IPS-20b (cell line): ENCODE measurements around the gene USP16.
A peak's percentile ranks its signal among the peaks of the same experiment; 100 is the strongest.
"Not testable (repeated sequence)": the region's sequence is repeated elsewhere in the genome, so short reads cannot be mapped to it uniquely, and the experiment has no call there.

Source experiments
- H3K27ac ChIP-seq: one replicate; pipeline ENCODE4 v1.5.1; 2013; ENCODE audit warnings: low read length
- H3K27me3 ChIP-seq: 2 replicates; pipeline ENCODE4 v1.6.1; 2013; ENCODE audit warnings: mild to moderate bottlenecking, low read length, inconsistent platforms; ENCODE audit not compliant: insufficient read depth
- H3K36me3 ChIP-seq: 2 replicates; pipeline ENCODE4 v1.6.1; 2013; ENCODE audit warnings: low read depth, mild to moderate bottlenecking, inconsistent platforms, low read length, moderate library complexity; ENCODE audit not compliant: insufficient read depth
- H3K4me1 ChIP-seq: 2 replicates; pipeline ENCODE4 v1.6.1; 2013; ENCODE audit warnings: mild to moderate bottlenecking, control low read depth, inconsistent platforms, low read length, moderate library complexity; ENCODE audit not compliant: insufficient read depth
- H3K4me3 ChIP-seq: 2 replicates; pipeline ENCODE4 v1.5.1; 2013; ENCODE audit warnings: mild to moderate bottlenecking, low read length, inconsistent platforms
- H3K9ac ChIP-seq: 2 replicates; pipeline ENCODE4 v1.6.1; 2013; ENCODE audit warnings: low read depth, mild to moderate bottlenecking, inconsistent platforms, low read length, moderate library complexity
- H3K9me3 ChIP-seq: 2 replicates; pipeline ENCODE4 v1.6.1; 2013; ENCODE audit warnings: mild to moderate bottlenecking, low read depth, low read length, inconsistent platforms; ENCODE audit not compliant: insufficient read depth

USP16 gene

DNA sequence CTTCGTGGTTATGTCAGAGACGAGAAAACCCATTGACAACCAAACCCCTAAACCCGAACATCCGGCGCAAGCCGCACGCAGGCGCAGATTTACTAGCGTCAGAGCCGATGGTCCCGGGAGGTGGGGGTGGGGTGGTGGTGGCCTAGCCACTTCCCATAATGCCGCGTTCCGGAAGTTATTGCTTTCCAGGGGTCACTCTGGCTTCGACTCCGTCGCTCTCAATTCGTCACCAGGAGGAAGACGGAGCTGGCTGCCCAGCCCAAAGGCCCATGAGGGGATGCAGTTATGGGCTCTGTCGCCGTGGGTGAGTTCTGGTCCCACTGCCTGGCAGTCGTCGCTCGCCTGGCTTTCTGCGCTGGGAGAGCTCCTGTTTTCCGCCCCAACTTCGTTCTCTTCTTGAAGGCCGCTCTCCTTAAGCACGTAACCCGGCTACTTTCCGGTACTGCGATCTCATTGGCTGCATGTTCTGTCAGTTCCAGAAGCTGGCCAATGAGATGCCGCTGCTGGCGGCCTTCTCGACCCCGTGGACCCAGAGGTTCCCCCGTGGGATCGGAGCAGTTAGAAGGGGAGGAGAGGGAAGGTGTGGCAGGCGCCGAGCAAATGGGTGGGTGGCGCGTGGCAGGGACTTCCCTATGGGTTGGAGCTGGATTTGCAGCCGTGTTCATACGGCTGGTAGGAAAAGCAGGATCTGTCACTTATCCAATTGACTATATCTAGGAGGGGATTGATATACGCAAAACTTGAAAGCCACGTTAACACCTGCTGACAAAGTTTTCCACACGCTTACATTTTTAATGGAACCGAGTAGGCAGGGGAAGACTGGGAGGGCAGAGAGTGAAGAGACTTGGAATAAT, at the start of gene USP16:
TSS of gene USP16 (plus strand) at position 195 of the 854 bp plus-strand sequence. CDS start 3,246 bp downstream, outside the sequence.
- H3K36me3 ChIP-seq, result peaks cover 10% of the 10 kb centered on the region; the same call in 1 of the 2 replicates
- H3K9me3 ChIP-seq, result no peaks in the 10 kb centered on the region
- H3K27ac ChIP-seq, result peak within 1 kb of the TSS; percentile 67
- no peaks in the 10 kb centered on the region for H3K4me1 ChIP-seq
- H3K27me3 ChIP-seq, result no peaks in the 10 kb centered on the region
- H3K9ac ChIP-seq, result peak within 1 kb of the TSS; percentile 94
- peak within 1 kb of the TSS; percentile 83 for H3K4me3 ChIP-seq

DNA sequence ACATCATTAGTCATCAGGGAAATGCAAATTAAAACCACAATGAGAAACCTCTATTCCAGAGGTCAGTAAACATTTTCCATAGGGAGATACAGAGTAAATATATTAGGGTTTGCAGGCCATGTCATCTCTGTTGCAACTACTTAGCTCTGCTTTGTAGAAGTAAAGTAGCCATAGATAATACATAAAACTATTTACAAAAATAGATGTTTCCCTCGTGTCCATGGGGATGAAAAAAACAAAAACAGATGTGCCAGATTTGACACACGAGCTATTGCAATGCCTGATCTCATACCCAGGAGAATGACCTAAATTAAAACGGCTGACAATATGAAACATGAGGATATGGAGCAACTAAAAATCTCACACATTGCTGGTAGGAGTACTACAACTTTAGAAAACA, 49.1 kb upstream of the USP16 start:
- H3K9me3 ChIP-seq, result no peaks in the 10 kb centered on the region
- H3K4me1 ChIP-seq, result no peaks in the 10 kb centered on the region
- no peak overlapping the region for H3K27ac ChIP-seq
- H3K36me3 ChIP-seq, result peaks cover 51% of the 10 kb centered on the region
- no peaks in the 10 kb centered on the region for H3K27me3 ChIP-seq
- H3K9ac ChIP-seq, result no peak overlapping the region
- H3K4me3 ChIP-seq, result no peak overlapping the region

DNA sequence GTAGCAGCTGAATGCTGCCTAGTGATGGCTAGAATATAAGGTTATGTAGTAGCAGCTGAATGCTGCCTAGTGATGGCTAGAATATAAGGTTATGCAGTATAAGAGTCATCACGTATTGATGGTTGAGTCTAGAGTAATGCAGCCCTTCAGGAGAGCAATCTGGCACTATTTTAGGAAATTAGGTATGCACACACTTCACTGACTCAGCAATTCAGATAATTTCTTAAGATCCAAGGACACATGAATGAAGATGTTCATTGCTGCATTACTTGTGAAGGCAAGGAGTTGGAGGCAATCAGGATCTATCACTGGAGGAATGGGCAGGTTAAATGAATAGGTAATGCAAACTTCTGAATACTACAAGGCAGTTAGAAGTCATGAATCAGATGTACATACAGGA, 45.4 kb upstream of the USP16 start:
- no peak overlapping the region for H3K4me3 ChIP-seq
- H3K27ac ChIP-seq, result no peak overlapping the region
- no peaks in the 10 kb centered on the region for H3K27me3 ChIP-seq
- no peaks in the 10 kb centered on the region for H3K4me1 ChIP-seq
- H3K9ac ChIP-seq, result no peak overlapping the region
- no peaks in the 10 kb centered on the region for H3K9me3 ChIP-seq
- peaks cover 76% of the 10 kb centered on the region for H3K36me3 ChIP-seq

DNA sequence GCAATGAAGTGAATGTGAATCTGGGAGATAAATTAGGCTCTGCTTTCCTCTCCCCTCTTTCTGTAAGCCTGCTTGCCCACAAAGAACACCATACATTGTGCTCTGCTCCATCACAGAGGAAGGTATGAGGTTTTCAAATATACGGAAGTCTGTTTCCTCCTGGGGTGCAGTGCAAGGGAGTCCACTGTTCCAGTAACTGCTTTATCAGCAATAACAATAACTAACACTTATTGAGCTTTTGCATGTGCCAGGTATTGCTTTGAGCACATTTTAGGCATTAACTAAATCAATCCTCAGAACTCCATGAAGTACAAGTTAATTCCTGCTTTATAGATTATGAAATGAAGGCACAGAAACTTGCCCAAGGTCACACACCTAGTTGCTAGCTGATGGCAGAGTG, 41.8 kb upstream of the USP16 start:
- no peak overlapping the region for H3K27ac ChIP-seq
- no peak overlapping the region for H3K9ac ChIP-seq
- peaks cover 76% of the 10 kb centered on the region for H3K36me3 ChIP-seq
- no peaks in the 10 kb centered on the region for H3K4me1 ChIP-seq
- H3K27me3 ChIP-seq, result no peaks in the 10 kb centered on the region
- H3K4me3 ChIP-seq, result no peak overlapping the region
- H3K9me3 ChIP-seq, result no peaks in the 10 kb centered on the region

DNA sequence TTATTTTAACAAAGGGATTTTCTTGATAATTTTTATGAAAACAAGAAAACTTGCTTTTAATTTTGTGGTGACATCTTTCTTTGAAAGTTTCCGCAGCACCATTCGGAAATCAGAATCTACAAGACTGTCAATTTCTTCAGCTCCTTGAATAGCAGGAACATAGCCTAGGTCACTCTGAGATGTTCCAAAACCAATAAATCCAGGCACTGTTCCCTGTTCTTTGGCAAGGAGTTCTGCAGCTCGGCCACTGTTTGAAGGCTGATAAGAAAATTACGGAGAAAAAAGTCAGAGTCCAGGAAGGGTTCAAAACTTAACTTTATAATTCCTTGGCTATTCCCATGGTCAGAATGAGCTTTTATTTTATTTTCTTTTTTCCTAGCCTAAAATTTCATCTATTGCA, 37.8 kb upstream of the USP16 start:
- Histone ChIP-seq H3K36me3 (peaks cover 42% of the 10 kb centered on the region), H3K27ac (no peak overlapping the region), H3K9ac (no peak overlapping the region)

DNA sequence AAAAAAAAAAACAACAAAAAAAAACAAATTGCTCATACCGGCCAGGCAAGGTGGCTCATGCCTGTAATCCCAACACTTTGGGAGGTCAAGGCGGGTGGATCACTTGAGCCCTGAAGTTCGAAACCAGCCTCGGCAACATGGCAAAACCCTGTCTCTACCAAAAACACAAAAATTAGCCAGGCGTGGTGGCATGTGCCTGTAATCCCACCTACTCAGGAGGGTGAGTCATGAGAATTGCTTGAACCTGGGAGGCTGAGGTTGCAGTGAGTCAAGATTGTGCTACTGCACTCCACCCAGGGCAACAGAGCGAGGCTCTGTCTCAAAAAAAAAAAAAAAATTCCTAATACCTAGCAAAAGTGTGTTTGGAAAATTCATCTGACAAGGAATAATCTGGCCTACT, 36.3 kb upstream of the USP16 start:
- not testable (repeated sequence) for H3K9me3 ChIP-seq, H3K27me3 ChIP-seq, H3K4me3 ChIP-seq, H3K9ac ChIP-seq, H3K4me1 ChIP-seq, H3K27ac ChIP-seq
- H3K36me3 ChIP-seq, result peaks cover 27% of the 10 kb centered on the region

More for the DNA sequence above, 37.8 kb upstream of the USP16 start:
- H3K4me1 ChIP-seq, result no peaks in the 10 kb centered on the region; the same call in 1 of the 2 replicates
- H3K4me3 ChIP-seq, result no peak overlapping the region
- H3K9me3 ChIP-seq, result no peaks in the 10 kb centered on the region
- no peaks in the 10 kb centered on the region for H3K27me3 ChIP-seq

DNA sequence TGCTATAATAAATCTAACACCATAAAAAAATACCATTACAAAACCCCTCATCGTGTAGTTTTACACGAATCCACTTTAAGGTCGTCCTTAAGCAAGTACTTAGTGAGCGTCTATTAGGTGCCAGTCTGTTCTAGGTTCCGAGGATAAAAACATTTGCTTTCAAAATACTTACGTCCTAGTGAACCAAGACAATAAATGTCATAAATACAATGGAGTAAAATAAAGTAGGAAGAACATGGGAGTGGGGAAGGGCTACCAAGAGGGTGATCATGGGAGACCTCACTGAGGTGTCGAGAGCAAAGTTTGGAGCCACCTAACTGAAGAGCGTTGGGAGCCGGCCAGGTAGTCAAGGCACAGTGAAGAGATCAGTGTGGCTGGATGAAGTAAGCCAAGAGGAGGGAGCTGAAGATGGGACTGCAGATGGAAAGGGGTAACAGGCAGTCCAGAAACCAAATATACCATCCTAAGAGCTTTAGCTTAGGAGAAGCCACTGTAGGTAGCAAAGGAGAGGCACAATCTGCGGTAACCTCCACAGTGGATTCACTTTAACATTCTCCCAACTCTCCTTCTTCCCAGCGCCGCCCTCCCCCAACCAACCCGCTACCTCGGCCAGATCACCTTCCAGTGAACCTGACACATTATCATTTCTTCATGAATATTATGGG, 32.5 kb upstream of the USP16 start:
- Histone ChIP-seq H3K4me3 (peak overlapping the region; percentile 95), H3K27me3 (no peaks in the 10 kb centered on the region), H3K4me1 (peaks cover 6% of the 10 kb centered on the region; the same call in 1 of the 2 replicates), H3K36me3 (no peaks in the 10 kb centered on the region), H3K9ac (peak overlapping the region; percentile 87; the same call in 1 of the 2 replicates), H3K9me3 (no peaks in the 10 kb centered on the region), H3K27ac (no peak overlapping the region)

- H3K4me1 ChIP-seq, result peaks cover 6% of the 10 kb centered on the region; the same call in 1 of the 2 replicates
- H3K9me3 ChIP-seq, result no peaks in the 10 kb centered on the region
- H3K4me3 ChIP-seq, result peak within 1 kb of the TSS; percentile 95
- H3K36me3 ChIP-seq, result no peaks in the 10 kb centered on the region
- no peaks in the 10 kb centered on the region for H3K27me3 ChIP-seq
- peak within 1 kb of the TSS; percentile 56 for H3K27ac ChIP-seq
- H3K9ac ChIP-seq, result peak within 1 kb of the TSS; percentile 87; the same call in 1 of the 2 replicates
Observed at GRCh38 chr21:28992526-28993292, 31.8 kb upstream of the USP16 start, which contains the start of gene LTN1. TSS of gene LTN1 (minus strand) at chr21:28992877. CDS start at chr21:28992805, 72 bp downstream.

GRCh38 chr21:28993293-28993629, 31.2 kb upstream of the USP16 start:
- peak overlapping the region; percentile 95 for H3K4me3 ChIP-seq
- H3K9me3 ChIP-seq, result no peaks in the 10 kb centered on the region
- H3K27me3 ChIP-seq, result no peaks in the 10 kb centered on the region
- H3K4me1 ChIP-seq, result peaks cover 6% of the 10 kb centered on the region; the same call in 1 of the 2 replicates
- peak overlapping the region; percentile 85; the same call in 1 of the 2 replicates for H3K9ac ChIP-seq
- H3K27ac ChIP-seq, result peak overlapping the region; percentile 56
- no peaks in the 10 kb centered on the region for H3K36me3 ChIP-seq

GRCh38 chr21:29002442-29003144, 21.9 kb upstream of the USP16 start:
- Histone ChIP-seq H3K4me3 (peak overlapping the region; percentile 90), H3K27me3 (no peaks in the 10 kb centered on the region), H3K27ac (peak overlapping the region; percentile 72)

DNA sequence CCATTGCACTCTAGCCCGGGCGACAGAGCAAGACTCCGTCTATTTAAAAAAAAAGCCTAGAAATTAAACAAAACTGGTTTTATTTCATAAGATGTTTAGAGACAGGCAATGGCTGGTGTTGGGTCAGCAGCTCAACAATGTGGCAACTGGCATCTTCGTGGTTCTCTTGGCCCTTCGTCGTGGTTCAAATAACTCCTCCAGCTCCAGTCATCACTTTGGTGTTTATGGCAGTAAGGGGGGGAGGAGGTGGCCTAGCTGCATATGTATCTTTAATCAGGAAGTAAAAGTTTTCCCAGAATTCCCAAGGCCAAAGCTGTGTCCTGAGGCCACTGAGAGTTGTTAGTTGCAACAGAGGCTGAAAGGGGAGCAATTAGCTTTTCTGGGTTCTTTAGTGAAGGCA, 18.8 kb upstream of the USP16 start:
- no peaks in the 10 kb centered on the region for H3K27me3 ChIP-seq
- no peaks in the 10 kb centered on the region for H3K9me3 ChIP-seq
- H3K27ac ChIP-seq, result no peak overlapping the region
- peaks cover 16% of the 10 kb centered on the region; the same call in 1 of the 2 replicates for H3K36me3 ChIP-seq
- H3K9ac ChIP-seq, result no peak overlapping the region
- H3K4me3 ChIP-seq, result no peak overlapping the region
- H3K4me1 ChIP-seq, result no peaks in the 10 kb centered on the region

More at GRCh38 chr21:29002442-29003144, 21.9 kb upstream of the USP16 start:
- Histone ChIP-seq H3K9ac (peak overlapping the region; percentile 84), H3K9me3 (no peaks in the 10 kb centered on the region), H3K4me1 (no peaks in the 10 kb centered on the region), H3K36me3 (peaks cover 7% of the 10 kb centered on the region; the same call in 1 of the 2 replicates)
